ENCODE results near the gene USP3.
"Not testable (repeated sequence)": the region's sequence is repeated elsewhere in the genome, so short reads cannot be mapped to it uniquely, and the experiment has no call there.

Gene USP3

DNA sequence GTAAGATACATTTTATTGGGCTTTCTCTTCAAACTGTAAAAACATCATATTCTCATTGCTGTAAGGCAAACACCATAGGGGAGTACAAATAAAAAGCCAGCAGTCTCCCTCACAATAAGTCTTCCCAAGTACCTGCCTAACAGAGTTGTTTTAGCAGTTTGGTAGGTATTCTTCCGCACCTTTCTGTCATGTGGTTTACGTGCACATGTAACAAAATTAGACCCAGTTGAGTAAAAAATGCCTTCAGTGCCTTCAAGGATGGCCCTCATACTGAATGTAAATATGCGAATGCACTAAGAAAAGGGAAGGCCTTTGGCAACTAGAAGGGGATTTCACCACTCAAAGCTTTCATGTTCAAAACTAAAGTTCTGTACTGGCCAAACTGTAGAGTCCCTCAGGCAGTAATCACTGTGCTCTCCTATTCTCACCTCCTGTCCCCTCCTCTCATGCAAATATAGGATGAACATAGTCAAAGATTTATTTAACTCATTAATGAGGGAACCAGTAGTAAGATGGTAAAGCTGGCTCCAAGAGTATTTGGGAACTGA lies 26.4 kb downstream of the USP3 start:
- Mint-ChIP-seq H3K9me3 (no peaks in the 10 kb centered on the region), H3K4me1 (peaks cover 78% of the 10 kb centered on the region), H3K36me3 (no peaks in the 10 kb centered on the region), H3K27ac (peak overlapping the region; percentile 60), H3K4me3 (peak overlapping the region; percentile 17)
- DNase-seq (ENCODE audit: low spot score in 2 of 2) (no peak), ATAC-seq (peak; percentile 26)

DNA sequence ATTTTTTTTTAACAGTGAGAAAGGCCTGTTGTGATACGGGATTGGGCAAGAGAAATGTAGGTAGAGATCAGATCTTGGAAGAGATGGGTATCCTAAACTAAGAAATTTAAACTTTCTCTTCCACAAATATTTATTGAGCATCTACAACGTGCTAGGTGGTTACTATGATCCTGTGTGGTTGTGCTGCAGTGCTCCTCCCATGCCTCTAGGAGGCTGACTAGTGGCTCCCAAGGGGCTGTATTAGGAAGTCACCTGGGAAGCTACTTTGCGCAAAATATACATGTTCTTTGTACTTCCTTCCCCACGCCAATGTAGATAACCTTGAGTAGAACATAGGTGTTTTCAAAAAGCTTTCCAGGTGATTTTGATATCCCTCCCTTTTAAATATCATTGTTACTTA lies 27.2 kb downstream of the USP3 start:
- Mint-ChIP-seq H3K36me3 (peaks cover 7% of the 10 kb centered on the region), H3K4me1 (peaks cover 78% of the 10 kb centered on the region), H3K4me3 (no peak overlapping the region), H3K27ac (peak overlapping the region; percentile 60), H3K9me3 (no peaks in the 10 kb centered on the region)
- ATAC-seq = no peak
- no peak for DNase-seq (ENCODE audit: low spot score in 2 of 2)

DNA sequence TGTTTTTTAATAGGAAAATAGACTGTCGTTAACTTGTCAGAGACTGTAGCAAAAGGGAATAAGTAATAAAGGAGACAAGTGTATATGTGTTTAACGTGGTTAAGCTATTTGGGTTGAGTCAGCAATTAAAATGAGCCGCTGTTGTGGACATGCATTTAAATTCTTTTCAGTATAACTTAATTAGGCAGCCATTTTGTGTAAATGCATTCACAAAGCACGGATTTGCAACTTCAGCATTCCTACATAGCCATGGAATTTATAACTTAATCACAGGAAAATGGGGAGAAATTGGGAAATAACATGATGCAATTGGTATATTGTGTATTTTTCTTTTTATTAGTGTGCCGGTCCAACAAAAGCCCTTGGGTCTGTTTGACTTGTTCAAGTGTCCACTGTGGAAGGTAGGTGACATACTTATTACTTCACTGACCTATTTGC lies 27.9 kb downstream of the USP3 start:
- Mint-ChIP-seq H3K36me3 (peaks cover 14% of the 10 kb centered on the region), H3K4me1 (peaks cover 70% of the 10 kb centered on the region), H3K9me3 (no peaks in the 10 kb centered on the region), H3K4me3 (no peak overlapping the region), H3K27ac (peak overlapping the region; percentile 60)
- DNase-seq (ENCODE audit: low spot score in 2 of 2) (no peak), ATAC-seq (no peak)

DNA sequence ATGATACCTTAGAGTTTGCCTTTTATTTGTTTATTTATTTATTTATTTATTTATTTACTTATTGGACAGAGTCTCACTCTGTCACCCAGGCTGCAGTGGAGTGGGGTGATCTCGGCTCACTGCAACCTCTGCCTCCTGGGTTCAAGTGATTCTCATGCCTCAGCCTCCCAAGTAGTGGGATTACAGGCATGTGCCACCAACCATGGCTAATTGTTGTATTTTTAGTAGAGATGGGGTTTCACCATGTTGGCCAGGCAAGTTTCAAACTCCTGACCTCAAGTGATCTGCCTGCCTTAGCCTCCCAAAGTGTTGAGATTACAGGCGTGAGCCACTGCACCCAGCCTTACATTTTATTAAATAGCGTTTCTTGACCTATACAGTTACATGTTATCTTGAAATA lies 30.5 kb downstream of the USP3 start:
- not testable (repeated sequence) for ATAC-seq; H3K9me3 Mint-ChIP-seq; DNase-seq (ENCODE audit: low spot score in 2 of 2); H3K4me3 Mint-ChIP-seq
- H3K4me1 Mint-ChIP-seq = peaks cover 54% of the 10 kb centered on the region
- peak overlapping the region; percentile 59 for H3K27ac Mint-ChIP-seq
- H3K36me3 Mint-ChIP-seq = peaks cover 40% of the 10 kb centered on the region

DNA sequence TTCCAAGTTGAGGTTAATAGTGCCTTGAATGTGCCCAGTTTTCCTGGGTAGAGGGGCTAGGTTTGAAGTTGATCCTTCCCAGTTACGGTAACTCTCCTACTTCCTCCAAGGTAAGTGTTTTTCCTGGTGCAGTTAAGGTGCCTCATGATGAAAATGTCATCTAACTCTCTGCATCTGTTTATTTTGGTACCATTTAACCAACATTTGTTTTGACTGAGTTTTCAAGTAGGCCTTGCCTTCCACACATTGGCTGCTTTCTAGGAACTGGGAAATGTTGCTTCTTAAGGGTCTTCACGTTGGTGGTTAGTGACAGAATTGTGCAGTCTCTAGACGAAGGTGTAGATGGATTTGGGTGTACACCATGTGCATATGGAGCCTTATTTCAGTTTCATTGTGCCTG lies 31.3 kb downstream of the USP3 start:
- ATAC-seq = no peak
- Mint-ChIP-seq H3K36me3 (peaks cover 48% of the 10 kb centered on the region), H3K4me3 (no peak overlapping the region), H3K27ac (peak overlapping the region; percentile 59), H3K9me3 (no peaks in the 10 kb centered on the region), H3K4me1 (peaks cover 53% of the 10 kb centered on the region)
- no peak for DNase-seq (ENCODE audit: low spot score in 2 of 2)

DNA sequence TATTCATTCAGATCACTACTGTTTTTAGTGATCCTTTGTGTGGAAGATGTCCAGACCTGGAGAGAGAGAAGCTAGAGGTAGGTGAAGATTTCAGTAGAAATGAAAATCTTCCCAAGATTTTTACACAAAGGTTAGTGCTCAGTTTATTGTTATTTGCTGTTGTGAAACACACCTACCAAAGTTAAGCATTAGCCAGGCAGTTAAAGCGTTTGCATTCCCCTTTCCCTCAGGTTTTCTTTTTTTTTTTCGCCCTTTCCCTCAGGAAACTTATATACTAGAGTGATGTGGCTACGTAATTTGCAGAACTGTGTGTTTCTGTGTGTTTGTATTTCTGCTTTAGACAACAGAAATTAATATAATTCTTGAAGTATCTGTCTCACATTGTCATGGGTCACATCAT lies 34.5 kb downstream of the USP3 start:
- Mint-ChIP-seq H3K4me1 (peaks cover 37% of the 10 kb centered on the region), H3K27ac (no peak overlapping the region), H3K9me3 (no peaks in the 10 kb centered on the region), H3K36me3 (peaks cover 67% of the 10 kb centered on the region), H3K4me3 (no peak overlapping the region)
- DNase-seq (ENCODE audit: low spot score in 2 of 2) = no peak
- ATAC-seq = no peak

DNA sequence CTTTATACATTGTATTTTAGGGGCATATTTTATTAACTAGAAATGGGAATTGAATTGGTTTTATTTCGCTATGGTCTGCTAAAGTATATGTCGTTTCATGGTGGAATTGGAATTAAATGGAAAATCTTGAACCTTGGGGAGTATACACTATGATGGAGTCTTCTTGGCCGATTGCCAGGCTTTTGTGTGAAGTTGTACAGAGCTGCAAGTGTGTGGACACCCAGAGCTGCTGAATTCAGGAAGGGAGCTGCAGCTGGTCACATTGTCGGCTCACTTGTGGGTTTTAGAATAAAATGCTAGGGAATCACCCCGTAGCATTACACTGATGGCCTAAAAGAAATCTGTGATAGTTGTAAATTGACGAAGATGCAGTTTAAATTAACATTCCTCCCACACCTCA lies 35.1 kb downstream of the USP3 start:
- Mint-ChIP-seq H3K4me3 (no peak overlapping the region), H3K36me3 (peaks cover 67% of the 10 kb centered on the region), H3K4me1 (peaks cover 42% of the 10 kb centered on the region), H3K9me3 (no peaks in the 10 kb centered on the region), H3K27ac (no peak overlapping the region)
- ATAC-seq (no peak), DNase-seq (ENCODE audit: low spot score in 2 of 2) (no peak)

DNA sequence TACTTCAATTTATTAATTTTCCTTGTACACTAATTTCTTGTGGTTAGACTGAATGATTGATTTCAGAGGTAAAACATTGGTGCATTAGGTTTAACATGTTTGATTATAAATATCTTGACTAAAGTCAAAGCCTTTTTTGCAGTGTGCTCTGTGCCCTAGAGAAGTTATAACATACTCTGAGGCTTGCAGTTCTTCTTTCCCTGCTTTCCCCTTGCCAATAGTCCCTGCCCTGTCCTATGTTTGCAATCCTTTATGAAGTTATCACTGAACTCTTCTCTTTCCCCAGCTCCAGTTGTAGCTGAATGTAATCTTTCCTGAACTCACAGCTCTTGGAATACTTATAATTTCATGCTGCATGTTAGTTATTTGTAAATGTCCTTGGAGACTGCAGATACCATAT lies 35.6 kb downstream of the USP3 start:
- ATAC-seq (no peak), DNase-seq (ENCODE audit: low spot score in 2 of 2) (no peak)
- Mint-ChIP-seq H3K9me3 (no peaks in the 10 kb centered on the region), H3K4me3 (no peak overlapping the region), H3K27ac (no peak overlapping the region), H3K4me1 (peaks cover 46% of the 10 kb centered on the region), H3K36me3 (peaks cover 67% of the 10 kb centered on the region)

DNA sequence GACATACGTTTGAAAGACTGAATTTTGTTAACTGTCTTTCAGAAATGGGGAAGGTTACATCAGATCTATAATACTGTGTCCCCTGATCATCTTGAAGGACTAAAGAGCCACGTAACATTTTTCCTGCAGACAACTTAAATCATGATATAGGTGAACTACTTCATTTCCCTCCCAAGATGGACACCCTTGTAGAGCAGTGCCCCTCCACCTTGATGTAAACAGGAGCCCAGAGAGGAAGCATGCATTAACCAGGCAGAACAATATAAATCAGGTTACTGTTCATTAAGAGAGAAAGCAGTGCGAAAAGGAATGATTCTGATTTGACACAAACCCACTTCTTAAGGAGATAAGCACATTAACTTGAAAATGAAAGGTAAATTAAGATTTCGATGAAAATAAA lies 36.1 kb downstream of the USP3 start:
- H3K36me3 Mint-ChIP-seq = peaks cover 70% of the 10 kb centered on the region
- DNase-seq (ENCODE audit: low spot score in 2 of 2) = no peak
- H3K9me3 Mint-ChIP-seq = no peaks in the 10 kb centered on the region
- H3K4me1 Mint-ChIP-seq = peaks cover 41% of the 10 kb centered on the region
- no peak for ATAC-seq
- no peak overlapping the region for H3K4me3 Mint-ChIP-seq
- no peak overlapping the region for H3K27ac Mint-ChIP-seq

DNA sequence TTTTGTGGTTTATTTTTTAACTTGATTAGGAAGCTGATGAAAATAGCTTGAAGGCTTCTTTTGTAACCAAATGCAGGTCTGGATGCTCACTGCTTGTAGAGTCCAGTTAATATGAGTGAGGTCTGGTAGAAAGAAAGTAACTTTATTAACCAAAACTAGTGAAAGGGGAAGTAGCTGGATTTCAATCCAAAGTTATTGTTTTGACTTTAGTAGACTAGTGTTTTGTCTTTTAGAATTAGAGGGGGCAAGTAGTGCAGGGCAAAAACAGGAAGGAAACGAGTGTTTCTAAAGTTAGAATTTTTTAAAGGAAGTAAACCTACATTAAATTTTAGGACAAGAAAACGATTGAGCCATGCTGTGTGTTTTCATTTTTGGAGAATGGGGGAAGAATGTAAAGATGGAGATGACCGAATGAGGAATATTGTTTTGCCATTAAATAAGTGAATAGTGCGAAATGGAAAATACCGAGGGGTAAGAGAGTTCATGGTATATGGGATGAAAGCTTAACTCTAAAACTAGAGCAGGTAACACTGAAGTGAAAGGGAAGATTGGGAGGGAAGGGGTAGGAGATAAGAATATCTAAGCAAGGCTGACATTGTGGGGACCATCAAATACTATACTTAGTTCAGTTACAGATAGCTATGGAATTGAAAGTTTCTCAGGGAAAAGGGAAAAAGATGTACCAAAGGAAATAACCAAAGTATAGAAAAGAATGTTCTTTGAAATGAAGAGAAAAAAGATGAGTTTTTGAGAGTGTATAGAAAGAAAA lies 40.0 kb downstream of the USP3 start:
- Mint-ChIP-seq H3K9me3 (no peaks in the 10 kb centered on the region), H3K4me1 (peaks cover 38% of the 10 kb centered on the region), H3K4me3 (peak overlapping the region; percentile 3), H3K27ac (peak overlapping the region; percentile 18), H3K36me3 (peaks cover 61% of the 10 kb centered on the region)
- DNase-seq (ENCODE audit: low spot score in 2 of 2) (no peak), ATAC-seq (no peak)

DNA sequence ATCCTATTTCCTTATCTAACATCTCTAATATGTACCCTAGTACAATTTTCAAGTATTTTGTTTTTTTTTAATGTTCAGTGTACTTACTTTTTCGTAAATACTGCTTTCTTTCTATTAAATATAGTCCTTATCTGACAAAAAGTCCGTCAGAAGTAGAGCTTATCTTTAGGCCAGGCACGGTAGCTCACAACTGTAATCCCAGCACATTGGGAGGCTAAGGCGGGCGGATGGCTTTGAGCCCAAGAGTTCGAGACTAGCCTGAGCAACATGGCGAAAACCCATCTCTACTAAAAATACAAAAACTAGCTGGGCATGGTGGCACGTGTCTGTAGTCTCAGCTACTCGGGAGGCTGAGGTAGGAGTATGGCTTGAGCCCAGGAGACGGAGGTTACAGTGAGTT lies 41.1 kb downstream of the USP3 start:
- no peak for ATAC-seq
- Mint-ChIP-seq H3K27ac (peak overlapping the region; percentile 29), H3K36me3 (peaks cover 61% of the 10 kb centered on the region), H3K4me1 (peaks cover 31% of the 10 kb centered on the region), H3K9me3 (no peaks in the 10 kb centered on the region), H3K4me3 (no peak overlapping the region)
- DNase-seq (ENCODE audit: low spot score in 2 of 2) = no peak

DNA sequence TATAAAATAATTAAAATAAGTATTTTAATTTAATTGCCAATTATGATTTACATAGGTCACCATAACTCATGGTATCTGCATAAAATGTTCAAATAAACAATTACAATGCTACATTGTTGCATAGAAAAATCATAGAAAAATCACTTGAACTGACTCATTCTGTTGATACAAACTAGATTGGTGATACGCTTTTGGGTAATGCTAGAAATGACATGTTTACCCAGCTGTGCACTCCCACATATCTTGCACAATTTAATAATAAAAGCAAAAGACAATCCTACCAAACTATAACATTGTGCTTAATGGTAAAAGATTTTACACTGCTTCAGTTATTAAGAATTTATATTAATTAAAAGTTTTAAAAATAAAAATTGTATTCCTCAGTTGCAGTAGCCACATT lies 47.0 kb downstream of the USP3 start:
- Mint-ChIP-seq H3K27ac (no peak overlapping the region), H3K9me3 (no peaks in the 10 kb centered on the region), H3K4me3 (no peak overlapping the region), H3K4me1 (peaks cover 48% of the 10 kb centered on the region), H3K36me3 (peaks cover 64% of the 10 kb centered on the region)
- ATAC-seq (no peak), DNase-seq (ENCODE audit: low spot score in 2 of 2) (no peak)

DNA sequence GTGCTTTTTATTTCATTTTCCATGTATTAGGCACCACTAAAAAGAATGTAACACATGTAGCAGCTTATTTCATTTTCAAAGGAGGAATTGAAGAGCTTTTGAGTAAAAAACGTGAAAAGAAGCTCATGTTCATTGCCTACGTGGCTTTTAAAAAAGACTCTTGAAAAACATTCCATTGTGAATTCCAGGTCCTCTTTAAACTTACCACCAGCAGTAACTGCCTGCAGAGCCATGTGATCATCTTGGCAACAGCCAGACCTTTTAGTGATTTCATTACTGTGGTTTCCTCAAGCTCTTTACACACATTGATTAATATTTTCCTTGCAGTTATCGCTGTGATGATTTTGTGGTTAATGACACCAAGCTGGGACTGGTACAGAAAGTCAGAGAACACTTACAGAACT lies 49.0 kb downstream of the USP3 start:
- Mint-ChIP-seq H3K36me3 (peaks cover 68% of the 10 kb centered on the region), H3K4me1 (peaks cover 42% of the 10 kb centered on the region), H3K27ac (peak overlapping the region; percentile 21), H3K9me3 (no peaks in the 10 kb centered on the region), H3K4me3 (no peak overlapping the region)
- peak; percentile 89 for ATAC-seq
- no peak for DNase-seq (ENCODE audit: low spot score in 2 of 2)

DNA sequence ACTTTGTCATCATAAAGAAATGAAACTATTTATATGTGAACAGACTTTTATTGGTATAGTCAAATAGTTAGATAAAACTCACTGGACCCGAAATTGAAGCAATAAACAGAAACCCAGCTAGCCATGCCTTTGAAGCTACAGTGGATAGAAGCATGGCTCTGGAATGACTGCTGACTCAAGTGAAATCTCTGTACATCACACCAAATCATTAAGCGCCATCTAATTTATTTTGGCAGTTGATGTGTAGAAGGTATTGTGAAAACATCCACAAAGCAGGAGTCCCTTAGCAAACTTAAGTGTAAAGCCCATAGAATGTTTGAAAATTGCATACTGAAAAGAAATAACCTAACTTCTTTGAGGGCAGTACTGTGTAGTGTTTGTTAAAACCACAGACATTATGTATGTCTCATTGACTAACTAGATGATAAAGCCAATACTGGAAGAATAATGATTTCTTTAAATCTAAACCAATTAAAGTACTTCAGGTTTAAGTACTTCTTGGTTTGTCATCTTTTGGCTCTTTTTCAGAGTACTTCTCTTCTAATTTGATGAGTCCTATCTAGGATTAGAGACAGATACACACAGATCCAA lies 50.0 kb downstream of the USP3 start:
- peaks cover 78% of the 10 kb centered on the region for H3K36me3 Mint-ChIP-seq
- ATAC-seq = peak; percentile 72
- H3K4me3 Mint-ChIP-seq = no peak overlapping the region
- H3K4me1 Mint-ChIP-seq = peaks cover 47% of the 10 kb centered on the region
- no peaks in the 10 kb centered on the region for H3K9me3 Mint-ChIP-seq
- no peak for DNase-seq (ENCODE audit: low spot score in 2 of 2)
- peak overlapping the region; percentile 74 for H3K27ac Mint-ChIP-seq

DNA sequence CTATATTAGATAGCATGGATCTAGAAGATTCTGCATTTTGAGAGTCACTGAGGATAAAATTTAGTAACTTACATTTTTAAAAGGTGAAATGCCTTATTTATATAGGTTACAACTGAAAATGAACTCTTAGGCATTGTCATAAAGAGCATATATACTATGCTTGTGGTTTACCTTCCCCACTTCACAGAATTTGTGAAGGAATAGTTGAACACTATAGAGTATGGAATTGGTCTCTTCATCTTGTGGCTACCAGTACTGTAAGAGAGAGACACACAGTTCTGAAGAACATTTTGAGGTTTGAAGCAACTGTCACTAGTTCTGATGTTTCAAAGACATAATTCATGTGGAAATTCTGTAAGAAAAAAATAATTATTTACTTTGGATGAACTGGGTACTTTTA lies 51.1 kb downstream of the USP3 start:
- Mint-ChIP-seq H3K4me3 (no peak overlapping the region), H3K9me3 (no peaks in the 10 kb centered on the region), H3K4me1 (peaks cover 52% of the 10 kb centered on the region), H3K36me3 (peaks cover 78% of the 10 kb centered on the region), H3K27ac (peak overlapping the region; percentile 74)
- ATAC-seq (no peak), DNase-seq (ENCODE audit: low spot score in 2 of 2) (no peak)

DNA sequence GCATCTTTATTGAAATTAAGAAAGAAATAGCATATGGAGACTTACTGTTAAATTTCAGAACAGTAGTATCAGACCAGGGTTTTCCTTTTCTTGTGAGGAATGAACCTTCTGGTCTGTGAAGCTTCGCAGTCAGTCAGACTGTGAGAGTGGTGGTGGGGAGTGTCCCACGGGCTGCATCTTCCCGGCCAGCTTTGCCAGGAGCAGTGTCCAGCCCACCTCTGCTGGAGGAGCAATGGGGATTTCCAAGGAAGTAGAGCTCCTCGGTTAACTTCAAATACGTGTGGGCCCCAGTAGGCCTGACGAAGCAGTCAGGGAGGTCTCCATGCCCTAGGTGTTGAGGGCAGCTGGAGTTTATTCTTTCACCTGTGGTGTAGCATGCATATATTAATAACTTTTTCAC lies 51.9 kb downstream of the USP3 start:
- Mint-ChIP-seq H3K4me3 (no peak overlapping the region), H3K9me3 (no peaks in the 10 kb centered on the region), H3K36me3 (peaks cover 83% of the 10 kb centered on the region), H3K27ac (peak overlapping the region; percentile 74), H3K4me1 (peaks cover 60% of the 10 kb centered on the region)
- no peak for ATAC-seq
- no peak for DNase-seq (ENCODE audit: low spot score in 2 of 2)
